PC-9 (cell line): ENCODE measurements around the gene ERG. TPM values are rescaled to one million over a fixed set of nuclear protein-coding genes. Genes with fewer than 3 reads are reported as not detected.

Experiments used
- BruUV-seq: library from RNA; stranded (reverse); fragments of 400-500 nt; replicated peaks from 2 replicates; lab custom pipeline; 2021; lab: Mats Ljungman, UMichigan
- CTCF ChIA-PET: fragments of 300-600 bp; sonication (Branson Sonifier 250); formaldehyde crosslinking; loops from one replicate; lab custom pipeline; 2022; ENCODE audit warnings: antibody characterized with exemption; lab: Charles Lee
- POLR2A ChIA-PET: fragments of 300-600 bp; sonication (Branson Sonifier 250); formaldehyde crosslinking; loops from one replicate; lab custom pipeline; 2022; ENCODE audit warnings: antibody characterized with exemption; ENCODE audit not compliant: unreplicated experiment; lab: Charles Lee
- DNase-seq, 2 experiments: peaks; one replicate each; pipeline versions ENCODE4 v3.0.0 to v3.0.0-alpha.2; 2015 to 2022; ENCODE audit warnings: mixed read lengths in 1 of 2
- H2AFZ ChIP-seq: fragments of 200-600 bp; sonication (generic); 2 replicates; pipeline ENCODE4 v1.8.1; 2017; ENCODE audit warnings: antibody characterized with exemption
- H3F3A ChIP-seq: fragments of 200-600 bp; sonication (generic); 2 replicates; pipeline ENCODE4 v1.8.1; 2017; ENCODE audit warnings: antibody characterized with exemption, mild to moderate bottlenecking, low read depth; ENCODE audit not compliant: insufficient read depth
- H3K27ac ChIP-seq: fragments of 200-600 bp; sonication (generic); 2 replicates; pipeline ENCODE4 v1.6.1; 2016; ENCODE audit warnings: mixed run types
- H3K27me3 ChIP-seq: fragments of 200-600 bp; sonication (generic); 2 replicates; pipeline ENCODE4 v1.6.1; 2016; ENCODE audit warnings: low read depth, mixed run types; ENCODE audit not compliant: insufficient read depth
- H3K36me3 ChIP-seq: fragments of 200-600 bp; sonication (generic); 2 replicates; pipeline ENCODE4 v1.6.1; 2016; ENCODE audit warnings: low read depth, mixed run types
- H3K4me1 ChIP-seq: fragments of 200-600 bp; sonication (generic); replicated peaks from 2 replicates; pipeline ENCODE4 v1.6.1; 2016; ENCODE audit warnings: mixed run types; ENCODE audit not compliant: insufficient read depth
- H3K4me2 ChIP-seq: fragments of 200-600 bp; sonication (generic); 2 replicates; pipeline ENCODE4 v1.6.1; 2017; ENCODE audit warnings: mixed run types
- H3K4me3 ChIP-seq: fragments of 200-600 bp; sonication (generic); 2 replicates; pipeline ENCODE4 v1.6.1; 2016; ENCODE audit warnings: mixed run types
- H3K79me2 ChIP-seq: fragments of 200-600 bp; sonication (generic); 2 replicates; pipeline ENCODE4 v1.6.1; 2017; ENCODE audit warnings: low read depth, mixed run types
- H3K9me2 ChIP-seq: fragments of 200-600 bp; sonication (generic); 2 replicates; pipeline ENCODE4 v1.8.1; 2017; ENCODE audit warnings: mild to moderate bottlenecking; ENCODE audit not compliant: insufficient read depth
- H3K9me3 ChIP-seq: fragments of 200-600 bp; sonication (generic); 2 replicates; pipeline ENCODE4 v1.8.1; 2016; ENCODE audit warnings: low read depth; ENCODE audit not compliant: insufficient read depth
- H4K20me1 ChIP-seq: fragments of 200-600 bp; sonication (generic); 2 replicates; pipeline ENCODE4 v1.8.1; 2017; ENCODE audit not compliant: insufficient read depth
- CTCF ChIP-seq: fragments of 200-600 bp; sonication (generic); conservative IDR thresholded peaks from 2 replicates; pipeline ENCODE4 v1.6.1; 2017; ENCODE audit warnings: mixed run types, antibody characterized with exemption, mild to moderate bottlenecking, moderate library complexity
- EZH2 ChIP-seq: fragments of 200-600 bp; sonication (generic); IDR thresholded peaks from 2 replicates; pipeline ENCODE4 v1.8.0; 2017; ENCODE audit warnings: antibody characterized with exemption, low read depth
- intact Hi-C: fragments of 100-400 bp; cut with micrococcal nuclease; formaldehyde crosslinking; loops from one replicate; pipeline ENCODE4 v1.10.0; 2022; ENCODE audit not compliant: unreplicated experiment
- total RNA-seq: library from RNA; stranded (reverse); gene quantifications from 2 replicates; pipeline ENCODE4 v1.2.3, GENCODE V29; 2021

Gene ERG
- total RNA-seq, 1 experiment from 2014 or later: not detected

GRCh38 chr21:38385427-38386175 lies 112.7 kb downstream of the ERG start:
- H3K27me3 ChIP-seq: peaks cover 34% of the 10 kb centered on the region; the same call in 1 of the 2 replicates
- H3K79me2 ChIP-seq: no peaks in the 10 kb centered on the region
- H3K9me3 ChIP-seq: no peaks in the 10 kb centered on the region
- H3K9me2 ChIP-seq: no peaks in the 10 kb centered on the region
- H3K4me3 ChIP-seq: no peak overlapping the region
- no peak for TF ChIP-seq EZH2
- no peak for TF ChIP-seq CTCF
- intact Hi-C loops: no loop called here
- no peak overlapping the region for H3K4me2 ChIP-seq
- no peak overlapping the region for H2AFZ ChIP-seq
- no peaks in the 10 kb centered on the region for H3K36me3 ChIP-seq
- no TSS peak for BruUV-seq
- ChIA-PET CTCF (no interaction called here), POLR2A (no interaction called here)
- no peak overlapping the region for H3K27ac ChIP-seq
- no peaks in the 10 kb centered on the region for H4K20me1 ChIP-seq
- no peak for DNase-seq
- H3F3A ChIP-seq: no peaks in the 10 kb centered on the region
- no peaks in the 10 kb centered on the region for H3K4me1 ChIP-seq

DNA sequence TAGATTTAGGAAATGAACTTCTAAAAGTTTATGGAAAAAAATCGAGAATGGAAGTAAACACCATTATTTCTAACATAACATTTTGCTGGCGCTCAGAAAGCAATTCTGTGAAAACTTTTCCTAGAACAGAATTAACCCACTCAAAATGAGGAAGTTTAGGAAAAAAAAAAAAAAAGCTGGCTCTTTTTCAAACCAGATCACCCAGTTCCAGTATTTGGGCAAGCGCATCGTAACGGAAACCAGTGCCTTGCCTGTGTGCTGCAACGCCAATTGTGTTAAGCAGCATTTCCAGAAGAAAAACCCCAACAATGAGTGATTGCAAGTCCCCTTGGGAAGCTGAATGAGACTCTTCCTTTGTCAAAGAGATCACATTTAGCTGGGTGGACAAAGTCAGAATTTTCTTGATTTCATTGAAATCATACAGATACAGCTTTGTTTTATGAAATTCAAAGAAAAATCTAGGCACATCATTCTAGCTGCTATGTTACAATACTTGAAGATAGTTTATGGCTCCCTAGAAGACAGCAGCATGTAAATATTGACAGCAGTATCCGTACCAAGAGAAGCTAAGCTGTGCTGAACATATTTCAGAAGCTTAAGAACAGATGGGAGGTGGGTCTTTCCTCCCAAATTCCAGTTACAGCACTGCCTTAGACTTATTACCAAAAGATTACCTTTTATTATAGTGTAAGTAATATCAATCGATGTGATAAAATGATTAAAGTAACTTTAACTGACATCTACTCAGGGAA lies 113.4 kb downstream of the ERG start:
- Histone ChIP-seq H3K36me3 (no peaks in the 10 kb centered on the region), H3K27me3 (peaks cover 34% of the 10 kb centered on the region; the same call in 1 of the 2 replicates), H3K79me2 (no peaks in the 10 kb centered on the region), H3K4me1 (no peaks in the 10 kb centered on the region), H3K4me3 (no peak overlapping the region), H3F3A (no peaks in the 10 kb centered on the region), H4K20me1 (no peaks in the 10 kb centered on the region), H3K9me3 (no peaks in the 10 kb centered on the region), H3K4me2 (no peak overlapping the region), H3K9me2 (no peaks in the 10 kb centered on the region), H3K27ac (no peak overlapping the region), H2AFZ (no peak overlapping the region)
- POLR2A ChIA-PET: no interaction called here
- CTCF ChIA-PET: no interaction called here
- no TSS peak for BruUV-seq
- intact Hi-C loops: no loop called here
- TF ChIP-seq EZH2 (no peak), CTCF (no peak)
- DNase-seq: no peak

GRCh38 chr21:38384238-38384560 lies 114.1 kb downstream of the ERG start:
- Histone ChIP-seq H3K79me2 (no peaks in the 10 kb centered on the region), H3K4me1 (no peaks in the 10 kb centered on the region), H3K27ac (no peak overlapping the region), H3K36me3 (no peaks in the 10 kb centered on the region), H3K4me2 (no peak overlapping the region), H3K4me3 (no peak overlapping the region), H3F3A (no peaks in the 10 kb centered on the region), H3K27me3 (peaks cover 34% of the 10 kb centered on the region; the same call in 1 of the 2 replicates), H3K9me3 (no peaks in the 10 kb centered on the region), H2AFZ (no peak overlapping the region), H4K20me1 (no peaks in the 10 kb centered on the region), H3K9me2 (no peaks in the 10 kb centered on the region)
- POLR2A ChIA-PET: no interaction called here
- intact Hi-C loops: no loop called here
- TF ChIP-seq EZH2: no peak
- TF ChIP-seq CTCF: no peak
- no peak for DNase-seq
- no TSS peak for BruUV-seq
- CTCF ChIA-PET: no interaction called here
